ENCODE data around the gene PPP1R13L. TPM values are rescaled to one million over a fixed set of nuclear protein-coding genes. Genes with fewer than 3 reads are reported as not detected.

The PPP1R13L gene
- total and polyA plus RNA-seq, 2 experiments from 2014 or later = 3.9 to 6.4 TPM

GRCh38 chr19:45442408-45442777 lies 37.5 kb upstream of the PPP1R13L start:
- Histone ChIP-seq H4K20me1 (ENCODE audit: insufficient read depth) (no peaks in the 10 kb centered on the region), H3K9me3 (ENCODE audit: low read depth) (no peaks in the 10 kb centered on the region), H3K4me1 (ENCODE audit: insufficient read depth) (peaks cover 11% of the 10 kb centered on the region), H3K4me2 (ENCODE audit: unreplicated experiment) (no peak overlapping the region), H3K27me3 (replicated peaks; ENCODE audit: insufficient read depth) (no peaks in the 10 kb centered on the region), H3K9ac (peak overlapping the region; percentile 96; the same call in 1 of the 2 replicates), H3K27ac (peak overlapping the region; percentile 99), H3K36me3 (ENCODE audit: low read depth) (no peaks in the 10 kb centered on the region), H3K9me2 (ENCODE audit: insufficient read depth) (no peaks in the 10 kb centered on the region), H3K4me3 (no peak overlapping the region), H2AFZ (no peak overlapping the region), H3F3A (ENCODE audit: insufficient read depth) (peaks cover 35% of the 10 kb centered on the region), H3K79me2 (ENCODE audit: insufficient read depth) (no peaks in the 10 kb centered on the region)
- WGBS, 2 experiments (ENCODE audit: low coverage in 1 of 2, low lambda C conversion rate in 2 of 2, missing lambda C conversion rate in 2 of 2) = 86 to 91% methylated on average over 2 of the region's 2 CpGs
- in situ Hi-C loops (cut with MboI) = loop anchor here (5.0 kb wide), 1 partner anchor 35 kb away; no protein-coding TSS in a partner anchor
- DNase-seq = no peak
- no peak for TF ChIP-seq EZH2phosphoT487 (IDR thresholded peaks at IDR 0.05; ENCODE audit: insufficient read depth, low read depth)
- TF ChIP-seq EZH2 (IDR thresholded peaks at IDR 0.05; ENCODE audit: insufficient read depth, poor library complexity, severe bottlenecking) = no peak

GRCh38 chr19:45440873-45441654 lies 36.2 kb upstream of the PPP1R13L start:
- no peaks in the 10 kb centered on the region for H4K20me1 ChIP-seq (ENCODE audit: insufficient read depth)
- WGBS, 2 experiments (ENCODE audit: low coverage in 1 of 2, low lambda C conversion rate in 2 of 2, missing lambda C conversion rate in 2 of 2) = 91 to 96% methylated on average over 9 of the region's 9 CpGs
- DNase-seq = peak; percentile 66
- no peak for TF ChIP-seq EZH2phosphoT487 (IDR thresholded peaks at IDR 0.05; ENCODE audit: insufficient read depth, low read depth)
- no peak for TF ChIP-seq EZH2 (IDR thresholded peaks at IDR 0.05; ENCODE audit: insufficient read depth, poor library complexity, severe bottlenecking)
- no peaks in the 10 kb centered on the region for H3K9me3 ChIP-seq (ENCODE audit: low read depth)
- H3K4me3 ChIP-seq = no peak overlapping the region
- in situ Hi-C loops (cut with MboI) = loop anchor here (5.0 kb wide), 1 partner anchor 36 kb away; no protein-coding TSS in a partner anchor
- H3K27ac ChIP-seq = peak overlapping the region; percentile 76; the same call in 1 of the 2 replicates
- H3K27me3 ChIP-seq (replicated peaks; ENCODE audit: insufficient read depth) = no peaks in the 10 kb centered on the region
- no peaks in the 10 kb centered on the region for H3K9me2 ChIP-seq (ENCODE audit: insufficient read depth)
- no peaks in the 10 kb centered on the region for H3K36me3 ChIP-seq (ENCODE audit: low read depth)
- H3F3A ChIP-seq (ENCODE audit: insufficient read depth) = peaks cover 35% of the 10 kb centered on the region
- H3K79me2 ChIP-seq (ENCODE audit: insufficient read depth) = no peaks in the 10 kb centered on the region
- 0 out of 2 replicates have a peak overlapping the region, but pooled peaks have one; percentile 87 for H3K9ac ChIP-seq
- H2AFZ ChIP-seq = no peak overlapping the region
- H3K4me1 ChIP-seq (ENCODE audit: insufficient read depth) = peaks cover 11% of the 10 kb centered on the region
- H3K4me2 ChIP-seq (ENCODE audit: unreplicated experiment) = no peak overlapping the region

DNA sequence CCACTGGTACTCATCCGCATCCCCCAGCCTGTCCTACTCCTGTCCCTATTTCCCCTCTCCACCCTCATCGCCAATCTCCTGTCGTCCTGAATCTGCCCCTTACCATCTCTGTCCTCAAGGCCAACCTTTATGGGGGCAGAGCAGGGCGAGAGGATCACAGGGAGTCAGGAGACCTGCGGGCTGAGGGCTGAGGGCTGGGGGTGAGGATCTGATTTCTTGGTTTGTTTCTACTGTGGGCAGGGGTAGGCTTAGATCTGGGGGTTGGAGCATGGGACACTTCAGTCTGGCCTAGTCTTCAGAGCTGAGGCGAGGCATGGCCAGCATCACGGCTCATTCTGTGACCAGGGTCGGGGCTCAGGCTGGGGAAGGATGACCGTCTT lies 35.4 kb upstream of the PPP1R13L start:
- TF ChIP-seq EZH2 (IDR thresholded peaks at IDR 0.05; ENCODE audit: insufficient read depth, poor library complexity, severe bottlenecking) (no peak), EZH2phosphoT487 (IDR thresholded peaks at IDR 0.05; ENCODE audit: insufficient read depth, low read depth) (no peak)
- no peak for DNase-seq
- Histone ChIP-seq H3K36me3 (ENCODE audit: low read depth) (no peaks in the 10 kb centered on the region), H3K4me3 (peak overlapping the region; percentile 81), H3K9me2 (ENCODE audit: insufficient read depth) (no peaks in the 10 kb centered on the region), H4K20me1 (ENCODE audit: insufficient read depth) (no peaks in the 10 kb centered on the region), H2AFZ (peak overlapping the region; percentile 74), H3K27ac (peak overlapping the region; percentile 76), H3K4me2 (ENCODE audit: unreplicated experiment) (peak overlapping the region; percentile 70), H3K9ac (peak overlapping the region; percentile 87), H3K9me3 (ENCODE audit: low read depth) (no peaks in the 10 kb centered on the region), H3K79me2 (ENCODE audit: insufficient read depth) (no peaks in the 10 kb centered on the region), H3F3A (ENCODE audit: insufficient read depth) (peaks cover 33% of the 10 kb centered on the region), H3K27me3 (replicated peaks; ENCODE audit: insufficient read depth) (no peaks in the 10 kb centered on the region), H3K4me1 (ENCODE audit: insufficient read depth) (peaks cover 11% of the 10 kb centered on the region)
- in situ Hi-C loops (cut with MboI) = loop anchor here (5.0 kb wide), 1 partner anchor 37 kb away; no protein-coding TSS in a partner anchor
- WGBS, 2 experiments (ENCODE audit: low coverage in 1 of 2, low lambda C conversion rate in 2 of 2, missing lambda C conversion rate in 2 of 2) = 72 to 76% methylated on average over 9 of the region's 9 CpGs

GRCh38 chr19:45439569-45440258 lies 34.8 kb upstream of the PPP1R13L start:
- H3F3A ChIP-seq (ENCODE audit: insufficient read depth) = peaks cover 28% of the 10 kb centered on the region
- in situ Hi-C loops (cut with MboI) = loop anchor here (5.0 kb wide), 1 partner anchor 38 kb away; no protein-coding TSS in a partner anchor
- DNase-seq = peak; percentile 92
- peak overlapping the region; percentile 81 for H3K4me3 ChIP-seq
- H3K4me1 ChIP-seq (ENCODE audit: insufficient read depth) = peaks cover 11% of the 10 kb centered on the region
- H3K79me2 ChIP-seq (ENCODE audit: insufficient read depth) = no peaks in the 10 kb centered on the region
- H3K27ac ChIP-seq = peak overlapping the region; percentile 76
- no peak for TF ChIP-seq EZH2 (IDR thresholded peaks at IDR 0.05; ENCODE audit: insufficient read depth, poor library complexity, severe bottlenecking)
- no peak for TF ChIP-seq EZH2phosphoT487 (IDR thresholded peaks at IDR 0.05; ENCODE audit: insufficient read depth, low read depth)
- peak overlapping the region; percentile 74 for H2AFZ ChIP-seq
- H3K9me3 ChIP-seq (ENCODE audit: low read depth) = no peaks in the 10 kb centered on the region
- H3K9me2 ChIP-seq (ENCODE audit: insufficient read depth) = no peaks in the 10 kb centered on the region
- no peaks in the 10 kb centered on the region for H3K36me3 ChIP-seq (ENCODE audit: low read depth)
- peak overlapping the region; percentile 87 for H3K9ac ChIP-seq
- H3K27me3 ChIP-seq (replicated peaks; ENCODE audit: insufficient read depth) = no peaks in the 10 kb centered on the region
- H4K20me1 ChIP-seq (ENCODE audit: insufficient read depth) = no peaks in the 10 kb centered on the region
- peak overlapping the region; percentile 70 for H3K4me2 ChIP-seq (ENCODE audit: unreplicated experiment)
- 1% methylated on average over 26 to 38 of the region's 78 CpGs for WGBS, 2 experiments (ENCODE audit: low coverage in 1 of 2, low lambda C conversion rate in 2 of 2, missing lambda C conversion rate in 2 of 2)

Data from GM23248 (cell line).